Neural cell (in vitro differentiated cells): Measurements from ENCODE around the gene RYR2.

Experiments
- CTCF ChIP-seq: fragments of 450-650 bp; IDR thresholded peaks from 2 replicates; pipeline ENCODE4 v1.5.1; 2014; ENCODE audit warnings: antibody characterized with exemption, mild to moderate bottlenecking, moderate library complexity; ENCODE audit not compliant: poor library complexity, severe bottlenecking
- EP300 ChIP-seq: fragments of 450-650 bp; conservative IDR thresholded peaks from 2 replicates; pipeline ENCODE4 v1.6.1; 2014; ENCODE audit warnings: antibody characterized with exemption, mild to moderate bottlenecking, moderate library complexity; ENCODE audit not compliant: poor library complexity, severe bottlenecking
- EZH2 ChIP-seq: fragments of 200-600, 300-800 bp; shearing (Covaris generic), sonication (generic); IDR thresholded peaks from 2 replicates; pipeline ENCODE4 v1.6.1; 2014; ENCODE audit warnings: antibody characterized with exemption, low read length, borderline replicate concordance, mild to moderate bottlenecking; ENCODE audit not compliant: insufficient read depth, poor library complexity, severe bottlenecking
- MXI1 ChIP-seq: fragments of 450-650 bp; conservative IDR thresholded peaks from 2 replicates; pipeline ENCODE4 v1.6.1; 2014; ENCODE audit warnings: antibody characterized with exemption, mild to moderate bottlenecking; ENCODE audit not compliant: poor library complexity, severe bottlenecking
- POLR2AphosphoS5 ChIP-seq: IDR thresholded peaks from 2 replicates; pipeline ENCODE4 v1.6.1; 2012
- REST ChIP-seq: IDR thresholded peaks from 2 replicates; pipeline ENCODE4 v1.6.1; 2012; ENCODE audit warnings: borderline replicate concordance
- TAF1 ChIP-seq: IDR thresholded peaks from 2 replicates; pipeline ENCODE4 v1.6.1; 2012; ENCODE audit warnings: low read depth

GRCh38 chr1:237249120-237249519 is 207.1 kb downstream of the RYR2 start:
- TF ChIP-seq EP300 (no peak), CTCF (no peak), REST (no peak), EZH2 (no peak), MXI1 (no peak), POLR2AphosphoS5 (no peak), TAF1 (no peak)
